ENCODE data around the gene UCP3. TPM values are rescaled to one million over a fixed set of nuclear protein-coding genes. Genes with fewer than 3 reads are reported as not detected.

The UCP3 gene
- total and polyA plus RNA-seq, 2 of the 8 experiments (the other 6 are each of a cell fraction or from before 2014, with no cell fraction given) = 0.85 to 1.3 TPM

DNA sequence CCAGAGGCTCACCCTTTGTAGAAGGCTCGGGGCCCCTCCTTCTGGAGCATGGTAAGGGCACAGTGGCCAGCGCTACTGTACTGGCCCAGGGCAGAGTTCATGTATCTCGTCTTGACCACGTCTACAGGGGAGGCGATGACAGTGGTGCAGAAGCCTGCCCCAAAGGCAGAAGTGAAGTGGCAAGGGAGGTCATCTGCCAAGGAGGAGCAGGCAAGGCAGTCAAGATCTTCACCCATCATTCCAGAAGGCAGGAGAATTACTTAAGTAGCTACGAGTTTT lies 33.5 kb downstream of the UCP3 start (continued):
- TF ChIP-seq RBBP5 (IDR thresholded peaks at IDR 0.05; ENCODE audit: borderline replicate concordance, low read depth, low read length) = no peak
- no peak for TF ChIP-seq KDM1A (IDR thresholded peaks at IDR 0.05; ENCODE audit: borderline replicate concordance, low read length)
- no peak for TF ChIP-seq ASH2L (IDR thresholded peaks at IDR 0.05; ENCODE audit: low read length)
- TF ChIP-seq RNF2 (IDR thresholded peaks at IDR 0.05; ENCODE audit: borderline replicate concordance, low read depth, low read length, missing control alignments, poor library complexity, severe bottlenecking) = no peak
- TF ChIP-seq ZNF274 (IDR thresholded peaks at IDR 0.05; ENCODE audit: borderline replicate concordance, extremely low read depth, low read length) = no peak
- no peak for TF ChIP-seq HDAC2 (IDR thresholded peaks at IDR 0.05; ENCODE audit: borderline replicate concordance in 1 of 2, low read depth in 2 of 2, low read length in 2 of 2)
- TF ChIP-seq POLR2AphosphoS5 (IDR thresholded peaks at IDR 0.05; ENCODE audit: low read depth, low read length) = no peak

Measured in H1 (cell line).